ENCODE data around the gene RNF187. TPM values are rescaled to one million over a fixed set of nuclear protein-coding genes. Genes with fewer than 3 reads are reported as not detected.

RNF187 gene
- total RNA-seq, 1 experiment from 2014 or later = 137 TPM

GRCh38 chr1:228446852-228447251 is 40.3 kb upstream of the RNF187 start (continued):
- no peak for TF ChIP-seq CBX3 (IDR thresholded peaks at IDR 0.05; ENCODE audit: low read depth)
- no peak for TF ChIP-seq JUND (IDR thresholded peaks at IDR 0.05)
- no peak for TF ChIP-seq FOSL1 (IDR thresholded peaks at IDR 0.05; ENCODE audit: low read depth)
- no peak for TF ChIP-seq ZNF274 (IDR thresholded peaks at IDR 0.05; ENCODE audit: low read depth, low read length)

GRCh38 chr1:228448372-228448771 is 38.8 kb upstream of the RNF187 start:
- H3K4me1 ChIP-seq (ENCODE audit: control insufficient read depth in 1 of 2, insufficient read depth in 2 of 2, low read length in 2 of 2) = peaks cover 0 to 14% of the 10 kb centered on the region in 2 experiments; a peak in 2 of 4 replicates
- RAD21 ChIA-PET (ENCODE audit: low non-redundant PET in 1 of 2, low total read pairs in 2 of 2, uncharacterized antibody in 2 of 2, unreplicated experiment in 2 of 2) = no interaction called here
- no peak overlapping the region for H3K4me2 ChIP-seq (ENCODE audit: low read length)
- POLR2A ChIA-PET = interaction anchor here (1.5 kb wide), 1 partner anchor 9 kb away, joined by 6 read pairs; a partner anchor contains a TSS
- no peaks in the 10 kb centered on the region for H3K27me3 ChIP-seq (ENCODE audit: insufficient read depth, low read length)
- no peak overlapping the region for H3K9ac ChIP-seq (ENCODE audit: low read length)
- no peaks in the 10 kb centered on the region for H4K20me1 ChIP-seq (ENCODE audit: insufficient read depth)
- no peak overlapping the region for H3K4me3 ChIP-seq (replicated peaks in 1 of 2; ENCODE audit: low read depth in 1 of 2, low read length in 2 of 2)
- H3K27ac ChIP-seq (ENCODE audit: low read depth, low read length) = no peak overlapping the region
- ATAC-seq = no peak
- CTCF ChIA-PET = no interaction called here
- H2AFZ ChIP-seq (ENCODE audit: low read depth, low read length, poor library complexity, severe bottlenecking) = no peak overlapping the region
- DNase-seq (ENCODE audit: low read depth, low spot score) = no peak
- no peaks in the 10 kb centered on the region for H3K9me3 ChIP-seq (ENCODE audit: control insufficient read depth in 1 of 2, insufficient read depth in 1 of 2, low read depth in 1 of 2, low read length in 2 of 2)
- H3K36me3 ChIP-seq (ENCODE audit: control insufficient read depth in 1 of 2, insufficient read depth in 2 of 2, low read length in 2 of 2) = no peaks in the 10 kb centered on the region
- TF ChIP-seq POLR2A (IDR thresholded peaks at IDR 0.05; ENCODE audit: borderline replicate concordance, extremely low read depth, insufficient read depth, insufficient read length) = no peak
- no peak for TF ChIP-seq ZFX (IDR thresholded peaks at IDR 0.05)
- no peak for TF ChIP-seq MAX (IDR thresholded peaks at IDR 0.05)
- TF ChIP-seq RAD21 (IDR thresholded peaks at IDR 0.05; ENCODE audit: low read depth) = no peak
- no peak for TF ChIP-seq CEBPB (IDR thresholded peaks at IDR 0.05; ENCODE audit: low read depth)
- no peak for TF ChIP-seq ZBTB33 (IDR thresholded peaks at IDR 0.05; ENCODE audit: extremely low read depth, insufficient replicate concordance, low read length)
- TF ChIP-seq REST (IDR thresholded peaks at IDR 0.05; ENCODE audit: low read depth) = no peak
- TF ChIP-seq ZNF274 (IDR thresholded peaks at IDR 0.05; ENCODE audit: low read depth, low read length) = no peak
- TF ChIP-seq ELF1 (IDR thresholded peaks at IDR 0.05; ENCODE audit: borderline replicate concordance, low read depth) = no peak
- no peak for TF ChIP-seq CBX3 (IDR thresholded peaks at IDR 0.05; ENCODE audit: low read depth)
- TF ChIP-seq FOSL1 (IDR thresholded peaks at IDR 0.05; ENCODE audit: low read depth) = no peak
- no peak for TF ChIP-seq EGR1 (IDR thresholded peaks at IDR 0.05; ENCODE audit: low read depth)
- no peak for TF ChIP-seq EZH2phosphoT487 (IDR thresholded peaks at IDR 0.05; ENCODE audit: borderline replicate concordance)
- TF ChIP-seq SIN3A (IDR thresholded peaks at IDR 0.05; ENCODE audit: low read depth) = no peak
- TF ChIP-seq CTCF (IDR thresholded peaks at IDR 0.05 in 2 of 3, conservative IDR thresholded peaks at IDR 0.05 in 1 of 3; ENCODE audit: borderline replicate concordance in 1 of 3, insufficient read depth in 1 of 3, low read depth in 2 of 3, low read length in 2 of 3) = no peak
- intact Hi-C loops (cut with micrococcal nuclease) = no loop called here
- BruUV-seq (replicated peaks) = no TSS peak
- H3K9me2 ChIP-seq (ENCODE audit: insufficient read depth) = no peaks in the 10 kb centered on the region
- no peaks in the 10 kb centered on the region for H3K79me2 ChIP-seq (ENCODE audit: insufficient read depth, low read length)

Measured in HCT116 (cell line).